Activated CD8-positive, alpha-beta T cell treated with anti-CD3 and anti-CD28 coated beads for 36 hours (primary cell): ENCODE measurements around the gene MRPS23. TPM values are rescaled to one million over a fixed set of nuclear protein-coding genes. Genes with fewer than 3 reads are reported as not detected.

Experiments used
- ATAC-seq: fragments of 200-7000 bp; cut with Tn5 transposase; one replicate; pipeline ENCODE4 v1.10.0; 2021; ENCODE audit warnings: mild to moderate bottlenecking, moderate library complexity
- CTCF ChIA-PET: fragments of 350-600 bp; sonication (Branson Sonifier 250); formaldehyde crosslinking; loops from one replicate; lab custom pipeline; 2021; ENCODE audit warnings: antibody characterized with exemption; lab: Charles Lee
- POLR2A ChIA-PET: fragments of 350-600 bp; sonication (Branson Sonifier 250); formaldehyde crosslinking; loops from one replicate; lab custom pipeline; 2021; ENCODE audit warnings: antibody characterized with exemption; lab: Charles Lee
- DNase-seq: peaks from one replicate; pipeline ENCODE4 v3.0.0-alpha.2; 2020
- H3K27ac Mint-ChIP-seq: one replicate; pipeline ENCODE4 v1.8.0; 2021; ENCODE audit warnings: mild to moderate bottlenecking, mixed read lengths
- H3K27me3 Mint-ChIP-seq: one replicate; pipeline ENCODE4 v1.8.0; 2021; ENCODE audit warnings: mixed read lengths
- H3K36me3 Mint-ChIP-seq: one replicate; pipeline ENCODE4 v1.8.0; 2021; ENCODE audit warnings: low read depth, mixed read lengths
- H3K4me1 Mint-ChIP-seq: one replicate; pipeline ENCODE4 v1.8.0; 2021; ENCODE audit warnings: low read depth, mixed read lengths
- H3K4me3 Mint-ChIP-seq: one replicate; pipeline ENCODE4 v1.8.0; 2021; ENCODE audit warnings: mild to moderate bottlenecking, moderate library complexity, mixed read lengths
- H3K9me3 Mint-ChIP-seq: one replicate; pipeline ENCODE4 v1.8.0; 2021; ENCODE audit warnings: mixed read lengths
- CTCF ChIP-seq: fragments of 200-600 bp; IDR thresholded peaks from one replicate; pipeline ENCODE4 v1.8.0; 2022; ENCODE audit warnings: antibody characterized with exemption, mild to moderate bottlenecking
- intact Hi-C: fragments of 100-400 bp; cut with micrococcal nuclease; formaldehyde crosslinking; loops from one replicate; pipeline ENCODE4 v1.10.0; 2022
- total RNA-seq, 2 experiments: library from RNA; stranded (reverse); gene quantifications; one replicate each; pipeline ENCODE4 v1.2.3, GENCODE V29; 2021

Gene MRPS23
- total RNA-seq, 2 experiments from 2014 or later = 69.5 to 70.0 TPM

- TF ChIP-seq CTCF = no peak
- intact Hi-C loops = no loop called here
- peaks cover under 1% of the 10 kb centered on the region for H3K27me3 Mint-ChIP-seq
- ChIA-PET POLR2A (no interaction called here), CTCF (interaction anchor here (0.7 to 1.8 kb wide), 2 partner anchors 28 to 109 kb away, joined by 3 to 4 read pairs; no protein-coding TSS in a partner anchor)
- H3K4me3 Mint-ChIP-seq = no peak overlapping the region
- no peaks in the 10 kb centered on the region for H3K36me3 Mint-ChIP-seq
- ATAC-seq (no peak), DNase-seq (no peak)
- no peaks in the 10 kb centered on the region for H3K9me3 Mint-ChIP-seq
- H3K4me1 Mint-ChIP-seq = no peaks in the 10 kb centered on the region
- no peak overlapping the region for H3K27ac Mint-ChIP-seq
Measured at GRCh38 chr17:57886020-57886419, 36.2 kb upstream of the MRPS23 start.

GRCh38 chr17:57885148-57885915 lies 35.5 kb upstream of the MRPS23 start:
- peaks cover 2% of the 10 kb centered on the region for H3K4me1 Mint-ChIP-seq
- ChIA-PET CTCF (interaction anchor here (0.7 to 1.8 kb wide), 2 partner anchors 28 to 109 kb away, joined by 3 to 4 read pairs; no protein-coding TSS in a partner anchor), POLR2A (no interaction called here)
- DNase-seq (no peak), ATAC-seq (no peak)
- no peak for TF ChIP-seq CTCF
- no peaks in the 10 kb centered on the region for H3K36me3 Mint-ChIP-seq
- H3K27me3 Mint-ChIP-seq = no peaks in the 10 kb centered on the region
- intact Hi-C loops = no loop called here
- H3K9me3 Mint-ChIP-seq = no peaks in the 10 kb centered on the region
- no peak overlapping the region for H3K27ac Mint-ChIP-seq
- no peak overlapping the region for H3K4me3 Mint-ChIP-seq

- H3K36me3 Mint-ChIP-seq = no peaks in the 10 kb centered on the region
- POLR2A ChIA-PET = interaction anchor here (1.5 kb wide), 1 partner anchor 126 kb away, joined by 5 read pairs; no protein-coding TSS in a partner anchor
- no peaks in the 10 kb centered on the region for H3K9me3 Mint-ChIP-seq
- H3K4me1 Mint-ChIP-seq = peaks cover 15% of the 10 kb centered on the region
- H3K4me3 Mint-ChIP-seq = no peak overlapping the region
- intact Hi-C loops = no loop called here
- no peak for ATAC-seq
- no peak for DNase-seq
- no peak for TF ChIP-seq CTCF
- H3K27ac Mint-ChIP-seq = no peak overlapping the region
- no peaks in the 10 kb centered on the region for H3K27me3 Mint-ChIP-seq
- CTCF ChIA-PET = interaction anchor here (3.1 kb wide), 1 partner anchor 11 kb away, joined by 10 read pairs; no protein-coding TSS in a partner anchor
Measured at GRCh38 chr17:57881783-57882351, 32.0 kb upstream of the MRPS23 start.

GRCh38 chr17:57881143-57881542 lies 31.3 kb upstream of the MRPS23 start:
- POLR2A ChIA-PET = interaction anchor here (0.6 to 1.5 kb wide), 2 partner anchors 14 to 127 kb away, joined by 3 to 5 read pairs; no protein-coding TSS in a partner anchor
- ATAC-seq (no peak), DNase-seq (no peak)
- peaks cover 3% of the 10 kb centered on the region for H3K27me3 Mint-ChIP-seq
- H3K4me3 Mint-ChIP-seq = no peak overlapping the region
- H3K9me3 Mint-ChIP-seq = no peaks in the 10 kb centered on the region
- CTCF ChIA-PET = interaction anchor here (3.1 kb wide), 1 partner anchor 12 kb away, joined by 10 read pairs; no protein-coding TSS in a partner anchor
- no peak for TF ChIP-seq CTCF
- H3K27ac Mint-ChIP-seq = no peak overlapping the region
- peaks cover 17% of the 10 kb centered on the region for H3K4me1 Mint-ChIP-seq
- no peaks in the 10 kb centered on the region for H3K36me3 Mint-ChIP-seq
- intact Hi-C loops = no loop called here
